ENCODE measurements around the gene TCP11.

The TCP11 gene

GRCh38 chr6:35081426-35081851 lies 59.7 kb downstream of the TCP11 start:
- peak overlapping the region in 2 of 3 experiments; percentile 31 to 69 for H3K27ac Mint-ChIP-seq
- H3K27me3 Mint-ChIP-seq (ENCODE audit: low read depth): no peaks in the 10 kb centered on the region
- peaks cover 9% of the 10 kb centered on the region for H3K4me1 Mint-ChIP-seq
- no peak for TF ChIP-seq CTCF (IDR thresholded peaks at IDR 0.05; ENCODE audit: unreplicated experiment in 3 of 3)
- H3K9me3 Mint-ChIP-seq: no peaks in the 10 kb centered on the region
- H3K4me3 Mint-ChIP-seq: no peak overlapping the region
- peaks cover 33% of the 10 kb centered on the region for H3K36me3 Mint-ChIP-seq (ENCODE audit: low read depth)

GRCh38 chr6:35080821-35081425 lies 60.2 kb downstream of the TCP11 start:
- TF ChIP-seq CTCF (IDR thresholded peaks at IDR 0.05; ENCODE audit: unreplicated experiment in 3 of 3): no peak
- H3K4me3 Mint-ChIP-seq: no peak overlapping the region
- peaks cover 9% of the 10 kb centered on the region for H3K4me1 Mint-ChIP-seq
- H3K27me3 Mint-ChIP-seq (ENCODE audit: low read depth): no peaks in the 10 kb centered on the region
- H3K9me3 Mint-ChIP-seq: no peaks in the 10 kb centered on the region
- H3K36me3 Mint-ChIP-seq (ENCODE audit: low read depth): peaks cover 28% of the 10 kb centered on the region
- peak overlapping the region in 2 of 3 experiments; percentile 31 to 69 for H3K27ac Mint-ChIP-seq

GRCh38 chr6:35080016-35080680 lies 61.0 kb downstream of the TCP11 start:
- Mint-ChIP-seq H3K27ac (no peak overlapping the region), H3K4me1 (peaks cover 9% of the 10 kb centered on the region), H3K9me3 (no peaks in the 10 kb centered on the region), H3K27me3 (ENCODE audit: low read depth) (no peaks in the 10 kb centered on the region), H3K36me3 (ENCODE audit: low read depth) (peaks cover 25% of the 10 kb centered on the region), H3K4me3 (no peak overlapping the region)
- TF ChIP-seq CTCF (IDR thresholded peaks at IDR 0.05; ENCODE audit: unreplicated experiment in 3 of 3): no peak

- Mint-ChIP-seq H3K27ac (no peak overlapping the region), H3K27me3 (ENCODE audit: low read depth) (no peaks in the 10 kb centered on the region)
Observed at GRCh38 chr6:35079311-35080000, 61.7 kb downstream of the TCP11 start.

GRCh38 chr6:35078896-35079295 lies 62.2 kb downstream of the TCP11 start:
- peaks cover 29% of the 10 kb centered on the region for H3K36me3 Mint-ChIP-seq (ENCODE audit: low read depth)
- no peaks in the 10 kb centered on the region for H3K27me3 Mint-ChIP-seq (ENCODE audit: low read depth)
- no peak for TF ChIP-seq CTCF (IDR thresholded peaks at IDR 0.05; ENCODE audit: unreplicated experiment in 3 of 3)
- no peak overlapping the region for H3K4me3 Mint-ChIP-seq
- no peaks in the 10 kb centered on the region for H3K9me3 Mint-ChIP-seq
- no peak overlapping the region for H3K27ac Mint-ChIP-seq
- H3K4me1 Mint-ChIP-seq: peaks cover 9% of the 10 kb centered on the region

More at GRCh38 chr6:35079311-35080000, 61.7 kb downstream of the TCP11 start:
- H3K9me3 Mint-ChIP-seq: no peaks in the 10 kb centered on the region
- peaks cover 29% of the 10 kb centered on the region for H3K36me3 Mint-ChIP-seq (ENCODE audit: low read depth)
- peaks cover 9% of the 10 kb centered on the region for H3K4me1 Mint-ChIP-seq
- TF ChIP-seq CTCF (IDR thresholded peaks at IDR 0.05; ENCODE audit: unreplicated experiment in 3 of 3): no peak
- H3K4me3 Mint-ChIP-seq: no peak overlapping the region
